ENCODE data around the gene SLC44A5. TPM values are rescaled to one million over a fixed set of nuclear protein-coding genes. Genes with fewer than 3 reads are reported as not detected.

SLC44A5 gene
- total and polyA plus RNA-seq, 10 of the 15 experiments (the other 5 are each of a cell fraction or from before 2014, with no cell fraction given): 0.04 to 1.3 TPM; not detected in 8

DNA sequence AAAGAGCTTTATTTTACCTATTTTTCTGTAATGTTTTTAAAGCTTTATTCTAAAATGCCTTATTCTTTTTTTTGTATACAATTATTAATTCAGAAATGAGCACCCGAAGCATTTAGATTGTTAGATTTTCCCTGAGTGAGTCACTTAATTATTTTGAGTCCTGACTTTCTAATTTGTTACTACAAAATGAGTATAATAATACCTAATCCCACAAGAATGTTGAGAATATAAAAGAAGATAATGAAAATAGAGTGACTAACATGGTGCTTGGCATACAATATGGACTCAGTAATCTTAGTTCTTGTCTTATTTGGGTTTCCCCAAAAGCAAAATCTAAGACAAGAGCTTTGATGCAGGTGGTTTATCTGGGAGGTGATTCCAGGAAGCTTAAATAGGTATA is 334.5 kb downstream of the SLC44A5 start:
- POLR2A ChIA-PET: no interaction called here
- no peak for TF ChIP-seq POLR2A (IDR thresholded peaks at IDR 0.05; ENCODE audit: low read depth, low read length)
- TF ChIP-seq NR2C2 (IDR thresholded peaks at IDR 0.05; ENCODE audit: borderline replicate concordance, control insufficient read depth, insufficient read length, low read depth): no peak
- TF ChIP-seq NBN (IDR thresholded peaks at IDR 0.05): no peak
- no peak for TF ChIP-seq IKZF1 (conservative IDR thresholded peaks at IDR 0.05)
- TF ChIP-seq IKZF2 (IDR thresholded peaks at IDR 0.05): no peak
- TF ChIP-seq PAX8 (IDR thresholded peaks at IDR 0.05): no peak
- TF ChIP-seq SMAD5 (IDR thresholded peaks at IDR 0.05; ENCODE audit: low read depth): no peak
- no peak for TF ChIP-seq MTA3 (IDR thresholded peaks at IDR 0.05; ENCODE audit: borderline replicate concordance, low read length)
- no peak for TF ChIP-seq RFX5 (IDR thresholded peaks at IDR 0.05; ENCODE audit: low read depth, low read length)
- no peak for TF ChIP-seq HDAC6 (IDR thresholded peaks at IDR 0.05; ENCODE audit: unreplicated experiment)
- TF ChIP-seq PML (IDR thresholded peaks at IDR 0.05; ENCODE audit: low read length): no peak
- TF ChIP-seq, protein P1, sequence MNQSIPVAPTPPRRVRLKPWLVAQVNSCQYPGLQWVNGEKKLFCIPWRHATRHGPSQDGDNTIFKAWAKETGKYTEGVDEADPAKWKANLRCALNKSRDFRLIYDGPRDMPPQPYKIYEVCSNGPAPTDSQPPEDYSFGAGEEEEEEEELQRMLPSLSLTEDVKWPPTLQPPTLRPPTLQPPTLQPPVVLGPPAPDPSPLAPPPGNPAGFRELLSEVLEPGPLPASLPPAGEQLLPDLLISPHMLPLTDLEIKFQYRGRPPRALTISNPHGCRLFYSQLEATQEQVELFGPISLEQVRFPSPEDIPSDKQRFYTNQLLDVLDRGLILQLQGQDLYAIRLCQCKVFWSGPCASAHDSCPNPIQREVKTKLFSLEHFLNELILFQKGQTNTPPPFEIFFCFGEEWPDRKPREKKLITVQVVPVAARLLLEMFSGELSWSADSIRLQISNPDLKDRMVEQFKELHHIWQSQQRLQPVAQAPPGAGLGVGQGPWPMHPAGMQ (IDR thresholded peaks at IDR 0.05; ENCODE audit: borderline replicate concordance): no peak
- TF ChIP-seq, protein P2, sequence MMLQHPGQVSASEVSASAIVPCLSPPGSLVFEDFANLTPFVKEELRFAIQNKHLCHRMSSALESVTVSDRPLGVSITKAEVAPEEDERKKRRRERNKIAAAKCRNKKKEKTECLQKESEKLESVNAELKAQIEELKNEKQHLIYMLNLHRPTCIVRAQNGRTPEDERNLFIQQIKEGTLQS (IDR thresholded peaks at IDR 0.05; ENCODE audit: borderline replicate concordance, extremely low read depth, low read depth, low read length): no peak
- SMC1A ChIA-PET (ENCODE audit: uncharacterized antibody, unreplicated experiment): interaction anchor here (2.6 kb wide), 1 partner anchor 11 kb away, joined by 13 read pairs; no protein-coding TSS in a partner anchor
- no peak overlapping the region for H2AFZ ChIP-seq (ENCODE audit: control insufficient read depth, low read depth, low read length)
- H3K4me1 ChIP-seq (ENCODE audit: control insufficient read depth, insufficient read depth, low read length): no peaks in the 10 kb centered on the region
- H3K79me2 ChIP-seq (ENCODE audit: control insufficient read depth, insufficient read depth, low read length): no peaks in the 10 kb centered on the region
- no peak overlapping the region for H3K27ac ChIP-seq (ENCODE audit: control insufficient read depth, insufficient read depth)
- H3K27me3 ChIP-seq (replicated peaks in 1 of 2; ENCODE audit: control insufficient read depth in 2 of 2, insufficient read depth in 2 of 2, low read length in 1 of 2): no peaks in the 10 kb centered on the region
- H3K9me3 ChIP-seq (replicated peaks; ENCODE audit: control insufficient read depth, insufficient read depth, low read length): no peaks in the 10 kb centered on the region
- H3K4me2 ChIP-seq (ENCODE audit: control insufficient read depth, insufficient read depth): no peak overlapping the region
- DNase-seq (ENCODE audit: low read depth, low spot score) (no peak), FAIRE-seq (no peak), ATAC-seq (no peak)
- WGBS (ENCODE audit: insufficient coverage, insufficient replicate concordance, low lambda C conversion rate, missing lambda C conversion rate): 34% methylated on average over 1 of the region's 1 CpG
- CTCF ChIA-PET: interaction anchor here (1.2 to 2.6 kb wide), 3 partner anchors 10 to 61 kb away, joined by 3 to 23 read pairs (median 4); no protein-coding TSS in a partner anchor
- no peak overlapping the region for H3K9ac ChIP-seq (ENCODE audit: control insufficient read depth, insufficient read depth, low read length)
- no peak overlapping the region for H3K4me3 ChIP-seq
- intact Hi-C loops (cut with micrococcal nuclease; ENCODE audit: unreplicated experiment) (no loop called here), in situ Hi-C loops (cut with MboI) (no loop called here)
- no TSS peak for BruUV-seq (replicated peaks)
- no peaks in the 10 kb centered on the region for H3K36me3 ChIP-seq (ENCODE audit: control insufficient read depth in 2 of 2, insufficient read depth in 2 of 2, low read length in 1 of 2)
- RAD21 ChIA-PET (ENCODE audit: unreplicated experiment): no interaction called here
- H4K20me1 ChIP-seq (ENCODE audit: control insufficient read depth, insufficient read depth): no peaks in the 10 kb centered on the region

All from GM12878 (cell line).